D341Med (cell line): ENCODE results near the gene GLYR1.

ENCODE experiments used
- DNase-seq: peaks from one replicate; pipeline ENCODE4 v3.0.0; 2012; ENCODE audit warnings: low spot score

The GLYR1 gene

GRCh38 chr16:4805231-4805630 lies 41.9 kb downstream of the GLYR1 start:
- DNase-seq: no peak

- no peak for DNase-seq
Observed at GRCh38 chr16:4803898-4804762, 43.0 kb downstream of the GLYR1 start.

- peak; percentile 11 for DNase-seq
Observed at GRCh38 chr16:4803401-4803844, 43.7 kb downstream of the GLYR1 start.

GRCh38 chr16:4802659-4803287 lies 44.3 kb downstream of the GLYR1 start:
- peak; percentile 97 for DNase-seq

- DNase-seq: peak; percentile 83
Observed at GRCh38 chr16:4801962-4802658, 45.0 kb downstream of the GLYR1 start, which contains the start of gene ROGDI. Gene ROGDI (minus strand): TSS chr16:4802633. CDS start chr16:4802571, 62 bp downstream.

- DNase-seq: no peak
Observed at GRCh38 chr16:4801051-4801961, 45.8 kb downstream of the GLYR1 start.

- peak; percentile 37 for DNase-seq
Observed at GRCh38 chr16:4800290-4801041, 46.6 kb downstream of the GLYR1 start.

GRCh38 chr16:4799171-4799855 lies 47.8 kb downstream of the GLYR1 start:
- no peak for DNase-seq

- DNase-seq: peak; percentile 8
Observed at GRCh38 chr16:4798456-4798855, 48.6 kb downstream of the GLYR1 start.

- DNase-seq: peak; percentile 3
Observed at GRCh38 chr16:4797805-4798252, 49.3 kb downstream of the GLYR1 start.

- peak; percentile 8 for DNase-seq
Observed at GRCh38 chr16:4796982-4797804, 49.9 kb downstream of the GLYR1 start.

GRCh38 chr16:4795828-4796572 lies 51.1 kb downstream of the GLYR1 start:
- DNase-seq: peak; percentile 14

GRCh38 chr16:4795181-4795827 lies 51.8 kb downstream of the GLYR1 start, which contains the start of gene SMIM22:
Gene SMIM22 (plus strand): TSS chr16:4795369. CDS start chr16:4795735, 366 bp downstream.
- peak; percentile 32 for DNase-seq

- DNase-seq: no peak
Observed at GRCh38 chr16:4792951-4793513, 54.1 kb downstream of the GLYR1 start.

- DNase-seq: no peak
Observed at GRCh38 chr16:4790871-4791270, 56.2 kb downstream of the GLYR1 start.

- no peak for DNase-seq
Observed at GRCh38 chr16:4790261-4790660, 56.8 kb downstream of the GLYR1 start.

GRCh38 chr16:4788910-4789309 lies 58.2 kb downstream of the GLYR1 start:
- no peak for DNase-seq
